ENCODE data around the gene RETREG1.
A peak's percentile ranks its signal among the peaks of the same experiment; 100 is the strongest.
"Not testable (repeated sequence)": the region's sequence is repeated elsewhere in the genome, so short reads cannot be mapped to it uniquely, and the experiment has no call there.

Gene RETREG1

DNA sequence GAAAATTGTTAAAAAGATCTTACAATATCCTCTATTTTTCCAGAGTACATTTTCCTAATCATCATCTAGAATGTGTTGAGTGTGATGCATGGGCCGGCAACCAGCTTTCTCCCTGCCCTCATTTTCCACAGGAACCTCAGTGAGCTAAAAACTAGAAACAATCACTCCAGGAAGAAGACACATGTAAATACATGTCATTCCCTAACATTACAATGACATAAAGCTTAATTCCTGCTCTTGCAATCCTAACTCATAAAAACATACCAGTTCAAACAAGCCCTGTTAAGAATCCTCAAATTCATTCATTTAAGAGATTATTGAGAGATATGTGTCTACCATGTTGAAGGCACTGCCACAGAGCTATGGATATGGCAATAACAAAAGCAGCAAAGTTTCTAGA is 132.7 kb downstream of the RETREG1 start:
- WGBS, 2 experiments (ENCODE audit: insufficient coverage in 2 of 2), result no CpG with 5 or more reads among the region's 1 CpG

DNA sequence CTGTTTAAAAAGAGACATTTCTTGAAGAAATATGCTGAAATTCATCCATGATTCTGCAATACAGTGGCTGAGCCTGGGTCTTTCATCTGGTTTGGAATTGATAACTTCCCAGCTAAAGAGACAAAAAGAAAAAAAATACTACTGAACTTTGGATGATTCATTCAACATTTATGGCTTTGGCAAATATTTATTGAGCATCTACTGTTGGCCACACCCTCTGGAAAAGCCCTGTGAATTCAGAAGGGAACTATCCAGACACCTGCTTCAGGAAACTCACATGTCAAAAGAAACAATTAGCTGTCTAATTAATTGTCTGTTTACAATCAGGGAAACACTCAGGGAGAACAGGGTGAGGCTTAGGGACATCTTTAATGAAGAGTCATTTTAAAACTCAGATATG is 133.4 kb downstream of the RETREG1 start:
- Histone ChIP-seq H3K4me3 (ENCODE audit: extremely low read depth, insufficient read depth, low read length, poor library complexity, severe bottlenecking) (no peak overlapping the region), H3K9me3 (ENCODE audit: control insufficient read depth, low read length) (no peaks in the 10 kb centered on the region), H3K36me3 (ENCODE audit: control insufficient read depth, insufficient read depth, low read length) (no peaks in the 10 kb centered on the region), H3K4me1 (ENCODE audit: control insufficient read depth, insufficient read depth, low read length, poor library complexity, severe bottlenecking) (no peaks in the 10 kb centered on the region), H3K27ac (ENCODE audit: low read depth, low read length, severe bottlenecking) (no peak overlapping the region)

More for the DNA sequence above, 132.7 kb downstream of the RETREG1 start:
- no peaks in the 10 kb centered on the region for H3K4me1 ChIP-seq (ENCODE audit: control insufficient read depth, insufficient read depth, low read length, poor library complexity, severe bottlenecking)
- H3K27ac ChIP-seq (ENCODE audit: low read depth, low read length, severe bottlenecking), result no peak overlapping the region
- no peak overlapping the region for H3K4me3 ChIP-seq (ENCODE audit: extremely low read depth, insufficient read depth, low read length, poor library complexity, severe bottlenecking)
- no peaks in the 10 kb centered on the region for H3K9me3 ChIP-seq (ENCODE audit: control insufficient read depth, low read length)
- H3K36me3 ChIP-seq (ENCODE audit: control insufficient read depth, insufficient read depth, low read length), result no peaks in the 10 kb centered on the region

DNA sequence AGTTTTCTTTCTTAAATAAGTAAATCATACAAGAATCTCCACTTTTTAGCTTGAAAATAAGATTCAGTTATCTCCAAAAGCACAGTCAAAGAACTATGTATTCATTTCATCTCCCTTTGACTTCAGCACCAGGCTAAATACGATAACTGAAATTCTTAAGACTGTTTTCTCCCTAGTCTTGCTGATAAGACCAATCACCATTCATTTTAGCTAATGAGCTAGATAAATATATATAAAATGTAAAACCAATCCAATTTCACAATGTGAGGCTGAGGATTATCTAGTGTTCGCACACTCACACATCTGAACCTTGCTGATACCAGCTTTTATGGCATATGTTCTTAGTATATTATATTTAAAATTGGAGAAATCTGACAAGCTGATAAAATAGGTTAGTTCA is 133.9 kb downstream of the RETREG1 start:
- Histone ChIP-seq H3K4me3 (ENCODE audit: extremely low read depth, insufficient read depth, low read length, poor library complexity, severe bottlenecking) (no peak overlapping the region), H3K4me1 (ENCODE audit: control insufficient read depth, insufficient read depth, low read length, poor library complexity, severe bottlenecking) (no peaks in the 10 kb centered on the region), H3K36me3 (ENCODE audit: control insufficient read depth, insufficient read depth, low read length) (no peaks in the 10 kb centered on the region), H3K27ac (ENCODE audit: low read depth, low read length, severe bottlenecking) (no peak overlapping the region), H3K9me3 (ENCODE audit: control insufficient read depth, low read length) (no peaks in the 10 kb centered on the region)
- no CpG with 5 or more reads among the region's 2 CpGs for WGBS, 2 experiments (ENCODE audit: insufficient coverage in 2 of 2)

DNA sequence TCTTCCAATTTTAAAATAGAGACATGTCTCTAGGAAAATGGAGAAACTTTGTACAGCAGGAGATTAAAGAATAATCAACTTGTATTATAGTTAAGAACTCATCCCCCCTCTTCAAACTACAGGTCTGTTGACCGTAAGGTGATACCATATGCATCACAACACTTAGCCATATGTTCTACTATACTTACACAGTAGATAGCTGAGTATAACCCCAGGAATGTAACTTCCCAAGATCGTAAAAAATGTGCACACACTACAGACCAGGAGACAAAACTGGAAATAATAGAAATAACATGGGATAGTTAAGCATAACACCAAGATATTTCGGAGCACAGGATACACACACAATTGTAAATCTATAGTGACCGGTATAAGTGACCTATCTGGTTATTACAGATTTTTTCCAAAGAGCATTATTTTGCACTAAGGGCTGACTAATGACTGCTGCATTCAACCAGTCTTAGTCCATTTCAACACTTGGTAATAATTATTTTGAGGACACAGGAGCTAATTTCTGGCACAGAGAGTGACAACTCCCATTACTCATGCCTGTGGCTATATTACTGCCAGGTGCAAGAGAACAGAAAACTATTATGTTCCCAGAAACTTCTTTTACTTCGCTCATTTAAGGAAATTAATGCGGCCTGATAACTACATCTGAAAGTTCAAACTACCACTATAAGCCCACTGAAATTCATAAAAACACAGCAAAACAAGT is 135.8 kb downstream of the RETREG1 start:
- Histone ChIP-seq H3K9me3 (ENCODE audit: control insufficient read depth, low read length) (no peaks in the 10 kb centered on the region), H3K4me3 (ENCODE audit: extremely low read depth, insufficient read depth, low read length, poor library complexity, severe bottlenecking) (no peak overlapping the region), H3K4me1 (ENCODE audit: control insufficient read depth, insufficient read depth, low read length, poor library complexity, severe bottlenecking) (no peaks in the 10 kb centered on the region), H3K27ac (ENCODE audit: low read depth, low read length, severe bottlenecking) (no peak overlapping the region), H3K36me3 (ENCODE audit: control insufficient read depth, insufficient read depth, low read length) (no peaks in the 10 kb centered on the region)
- 84 to 93% methylated on average over 3 to 4 of the region's 6 CpGs for WGBS, 2 experiments (ENCODE audit: insufficient coverage in 2 of 2)

DNA sequence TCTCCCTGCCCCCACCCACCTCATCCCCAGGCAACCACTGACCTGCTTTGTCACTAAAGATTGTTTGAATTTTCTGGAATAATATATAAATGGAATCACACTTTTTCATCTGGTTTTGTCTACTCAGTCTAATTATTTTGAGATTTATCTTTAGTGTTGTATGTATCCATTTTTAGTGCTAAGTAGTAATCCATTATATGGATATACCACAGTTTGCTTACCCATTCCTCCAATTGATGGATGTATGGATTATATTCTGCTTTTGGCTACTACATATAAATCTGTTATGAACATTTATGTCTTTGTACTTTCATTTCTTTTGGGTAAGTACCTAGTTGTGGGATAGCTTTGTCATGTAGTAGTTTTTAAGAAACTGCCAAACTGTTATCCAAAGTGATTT is 136.7 kb downstream of the RETREG1 start:
- Histone ChIP-seq H3K4me1 (ENCODE audit: control insufficient read depth, insufficient read depth, low read length, poor library complexity, severe bottlenecking) (no peaks in the 10 kb centered on the region), H3K4me3 (ENCODE audit: extremely low read depth, insufficient read depth, low read length, poor library complexity, severe bottlenecking) (no peak overlapping the region), H3K36me3 (ENCODE audit: control insufficient read depth, insufficient read depth, low read length) (no peaks in the 10 kb centered on the region), H3K9me3 (ENCODE audit: control insufficient read depth, low read length) (no peaks in the 10 kb centered on the region), H3K27ac (ENCODE audit: low read depth, low read length, severe bottlenecking) (no peak overlapping the region)

DNA sequence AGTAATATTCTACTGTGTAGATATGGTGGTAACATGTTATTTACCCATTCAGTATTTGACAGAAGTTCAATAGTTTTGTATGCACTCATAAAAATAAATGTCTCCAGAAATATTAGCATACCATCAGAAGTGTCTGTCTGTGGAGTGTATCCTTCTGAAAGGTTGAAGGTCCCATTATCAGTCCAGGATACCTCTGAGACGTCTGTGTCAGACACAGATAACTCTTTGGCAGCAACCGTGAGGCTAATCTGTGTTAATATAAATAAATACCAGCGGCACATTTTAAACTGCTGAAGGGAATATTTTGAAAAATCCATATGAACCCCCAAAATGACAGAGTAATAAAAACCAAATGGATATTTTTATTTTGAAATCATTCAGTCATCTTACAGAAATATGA is 139.3 kb downstream of the RETREG1 start:
- H3K27ac ChIP-seq (ENCODE audit: low read depth, low read length, severe bottlenecking), result no peak overlapping the region
- no peaks in the 10 kb centered on the region for H3K36me3 ChIP-seq (ENCODE audit: control insufficient read depth, insufficient read depth, low read length)
- no peak overlapping the region for H3K4me3 ChIP-seq (ENCODE audit: extremely low read depth, insufficient read depth, low read length, poor library complexity, severe bottlenecking)
- no peaks in the 10 kb centered on the region for H3K9me3 ChIP-seq (ENCODE audit: control insufficient read depth, low read length)
- 50 to 71% methylated on average over 1 of the region's 3 CpGs for WGBS, 2 experiments (ENCODE audit: insufficient coverage in 2 of 2)
- H3K4me1 ChIP-seq (ENCODE audit: control insufficient read depth, insufficient read depth, low read length, poor library complexity, severe bottlenecking), result no peaks in the 10 kb centered on the region

DNA sequence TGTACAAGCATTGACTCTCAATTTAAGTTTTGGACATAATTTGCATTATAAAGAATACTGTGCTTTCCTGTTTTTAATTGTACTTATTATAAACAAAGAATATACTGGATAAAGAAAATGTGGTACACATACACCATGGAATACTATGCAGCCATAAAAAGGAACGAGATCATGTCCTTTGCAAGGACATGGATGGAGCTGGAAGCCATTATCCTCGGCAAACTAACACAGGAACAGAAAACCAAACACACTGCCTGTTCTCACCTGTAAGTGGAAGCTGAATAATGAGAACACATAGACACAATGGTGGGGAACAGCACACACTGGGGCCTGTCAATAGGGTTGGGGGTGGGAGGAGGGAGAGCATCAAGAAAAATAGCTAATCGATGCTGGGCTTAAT is 140.4 kb downstream of the RETREG1 start:
- not testable (repeated sequence) for H3K4me3 ChIP-seq (ENCODE audit: extremely low read depth, insufficient read depth, low read length, poor library complexity, severe bottlenecking); H3K36me3 ChIP-seq (ENCODE audit: control insufficient read depth, insufficient read depth, low read length); H3K9me3 ChIP-seq (ENCODE audit: control insufficient read depth, low read length); H3K4me1 ChIP-seq (ENCODE audit: control insufficient read depth, insufficient read depth, low read length, poor library complexity, severe bottlenecking); H3K27ac ChIP-seq (ENCODE audit: low read depth, low read length, severe bottlenecking)
- 100% methylated on average over 1 of the region's 3 CpGs; no CpG with 5 or more reads in 1 of the 2 experiments for WGBS, 2 experiments (ENCODE audit: insufficient coverage in 2 of 2)

DNA sequence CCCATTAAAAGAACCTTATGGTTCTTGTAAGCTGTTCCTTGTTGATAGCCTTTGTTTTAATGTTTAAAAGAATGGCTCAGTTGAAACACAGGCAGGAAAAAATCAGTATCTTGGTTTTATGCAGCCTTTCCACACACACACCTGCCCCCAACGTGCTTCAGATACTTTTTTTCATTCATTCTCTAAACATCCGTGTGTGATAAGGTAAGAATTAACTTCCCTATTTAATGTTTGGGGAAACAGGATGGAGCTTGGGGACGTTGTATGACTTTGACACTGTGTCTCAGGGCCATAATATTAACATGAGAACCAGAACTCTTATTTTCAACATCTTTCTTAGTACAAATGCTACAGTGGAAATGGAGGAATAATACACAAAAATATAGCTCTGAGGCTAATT is 145.4 kb downstream of the RETREG1 start:
- no CpG with 5 or more reads among the region's 3 CpGs for WGBS, 2 experiments (ENCODE audit: insufficient coverage in 2 of 2)
- Histone ChIP-seq H3K4me1 (ENCODE audit: control insufficient read depth, insufficient read depth, low read length, poor library complexity, severe bottlenecking) (peaks cover 16% of the 10 kb centered on the region), H3K36me3 (ENCODE audit: control insufficient read depth, insufficient read depth, low read length) (no peaks in the 10 kb centered on the region), H3K4me3 (ENCODE audit: extremely low read depth, insufficient read depth, low read length, poor library complexity, severe bottlenecking) (no peak overlapping the region), H3K27ac (ENCODE audit: low read depth, low read length, severe bottlenecking) (no peak overlapping the region), H3K9me3 (ENCODE audit: control insufficient read depth, low read length) (no peaks in the 10 kb centered on the region)

DNA sequence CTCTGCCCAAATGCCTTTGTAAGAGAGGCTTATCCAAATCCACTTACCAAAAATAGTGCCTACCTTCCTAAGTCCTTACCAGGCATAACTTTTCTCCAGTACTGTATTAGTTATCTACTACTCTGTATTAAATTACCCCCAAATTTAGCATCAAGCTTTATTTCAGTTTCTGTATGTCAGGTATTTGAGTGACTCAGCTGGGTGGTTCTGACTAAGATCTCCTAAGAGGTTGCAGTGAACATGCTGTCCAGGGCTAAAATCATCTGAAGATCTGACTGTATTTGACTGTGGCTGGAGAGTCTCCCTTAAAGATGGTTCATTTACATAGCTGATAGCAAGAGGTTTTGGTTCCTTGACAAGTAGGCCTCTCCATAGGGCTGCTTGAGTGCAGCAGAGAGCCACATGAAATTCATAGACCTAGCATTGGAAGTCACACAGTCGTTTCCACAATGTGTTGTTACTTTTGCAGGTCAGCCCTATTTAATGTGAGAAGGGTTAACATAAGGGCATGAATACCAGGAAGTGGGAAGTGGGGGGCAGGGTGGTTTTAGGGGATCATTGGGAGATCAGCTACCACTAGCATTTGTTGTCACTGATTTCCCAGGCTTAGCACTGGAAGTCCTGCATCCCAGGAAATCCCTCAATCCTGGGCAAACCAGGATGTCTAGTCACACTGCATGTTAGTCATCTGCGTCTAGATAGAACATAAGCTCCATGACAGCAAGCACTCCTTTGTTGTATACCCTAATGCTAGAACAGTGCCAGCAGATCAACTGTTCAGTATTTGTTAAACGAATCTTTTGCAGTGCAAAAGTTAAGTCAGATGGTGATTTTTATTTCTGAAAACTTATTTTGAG is 149.2 kb downstream of the RETREG1 start:
- H3K4me1 ChIP-seq (ENCODE audit: control insufficient read depth, insufficient read depth, low read length, poor library complexity, severe bottlenecking), result peaks cover 20% of the 10 kb centered on the region
- 76 to 89% methylated on average over 3 of the region's 3 CpGs for WGBS, 2 experiments (ENCODE audit: insufficient coverage in 2 of 2)
- no peaks in the 10 kb centered on the region for H3K9me3 ChIP-seq (ENCODE audit: control insufficient read depth, low read length)
- H3K27ac ChIP-seq (ENCODE audit: low read depth, low read length, severe bottlenecking), result no peak overlapping the region
- no peak overlapping the region for H3K4me3 ChIP-seq (ENCODE audit: extremely low read depth, insufficient read depth, low read length, poor library complexity, severe bottlenecking)
- H3K36me3 ChIP-seq (ENCODE audit: control insufficient read depth, insufficient read depth, low read length), result peaks cover 17% of the 10 kb centered on the region

DNA sequence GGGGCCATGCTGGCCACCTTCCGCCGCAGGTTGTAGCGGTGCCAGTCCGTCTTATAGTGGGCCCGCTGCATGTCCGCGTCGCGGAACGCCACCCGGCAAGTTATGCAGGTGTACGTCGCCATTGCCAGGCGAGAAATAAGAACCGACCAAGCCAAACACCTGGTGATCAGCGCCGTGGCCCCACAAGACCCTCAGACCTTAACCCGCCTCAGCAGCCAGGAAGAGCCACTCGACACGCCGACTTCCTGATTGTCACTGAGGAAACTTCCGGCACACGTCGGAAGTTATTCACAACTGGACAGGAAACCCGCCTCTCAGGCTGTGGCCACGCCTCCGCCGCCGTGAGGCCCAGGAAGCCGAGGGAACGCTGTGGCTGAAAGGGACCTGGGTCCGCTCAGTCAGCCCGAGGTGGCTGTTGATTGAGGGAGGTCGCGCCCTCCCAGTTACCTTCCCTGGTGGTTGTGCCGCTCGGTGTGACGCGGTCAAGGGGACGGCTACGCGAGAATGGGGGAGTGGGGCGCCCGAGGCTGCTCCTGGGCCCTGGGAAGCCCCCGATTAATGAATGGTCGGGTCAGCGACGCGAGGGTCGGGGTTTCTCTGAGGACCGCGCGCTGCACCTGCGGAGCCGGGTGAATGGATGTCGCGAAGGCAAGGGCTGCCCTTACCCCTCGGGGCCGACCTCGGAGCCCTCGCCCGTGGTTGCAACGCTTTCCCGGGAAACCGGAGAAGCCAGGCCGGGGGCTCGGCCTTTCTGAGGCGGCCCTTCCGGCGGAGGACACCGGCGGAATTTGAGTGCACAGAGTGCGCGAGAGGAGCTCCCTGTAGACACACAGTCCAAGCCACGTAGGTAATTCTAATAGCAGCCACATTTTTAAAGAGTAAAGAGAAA is 151.0 kb downstream of the RETREG1 start, which contains the start of gene ZNF622:
ZNF622 (minus strand) TSS at position 257 of the 889 bp plus-strand sequence; CDS start at position 122, 135 bp downstream.
- Histone ChIP-seq H3K9me3 (ENCODE audit: control insufficient read depth, low read length) (no peaks in the 10 kb centered on the region), H3K27ac (ENCODE audit: low read depth, low read length, severe bottlenecking) (peak within 1 kb of the TSS; percentile 69), H3K36me3 (ENCODE audit: control insufficient read depth, insufficient read depth, low read length) (peaks cover 35% of the 10 kb centered on the region), H3K4me1 (ENCODE audit: control insufficient read depth, insufficient read depth, low read length, poor library complexity, severe bottlenecking) (peaks cover 20% of the 10 kb centered on the region), H3K4me3 (ENCODE audit: extremely low read depth, insufficient read depth, low read length, poor library complexity, severe bottlenecking) (peak within 1 kb of the TSS; percentile 82)
- 1% methylated on average over 62 to 68 of the region's 75 CpGs for WGBS, 2 experiments (ENCODE audit: insufficient coverage in 2 of 2)

Data from mesodermal cell (in vitro differentiated cells).